SW480 (cell line): ENCODE results near the gene TRIM28.
A peak's percentile ranks its signal among the peaks of the same experiment; 100 is the strongest.
"Not testable (repeated sequence)": the region's sequence is repeated elsewhere in the genome, so short reads cannot be mapped to it uniquely, and the experiment has no call there.

Experiments
- DNase-seq: peaks from one replicate; pipeline ENCODE4 v3.0.0-alpha.2; 2016; ENCODE audit warnings: low spot score

Gene TRIM28

GRCh38 chr19:58543826-58544590, at the start of gene TRIM28:
Gene TRIM28, plus strand, starts transcription at chr19:58544064. Its CDS starts 694 bp downstream, at chr19:58544758.
- peak; percentile 100 for DNase-seq

- DNase-seq: no peak
Measured at GRCh38 chr19:58497634-58498170, 46.2 kb upstream of the TRIM28 start.

- no peak for DNase-seq
Measured at GRCh38 chr19:58498316-58499020, 45.4 kb upstream of the TRIM28 start.

DNA sequence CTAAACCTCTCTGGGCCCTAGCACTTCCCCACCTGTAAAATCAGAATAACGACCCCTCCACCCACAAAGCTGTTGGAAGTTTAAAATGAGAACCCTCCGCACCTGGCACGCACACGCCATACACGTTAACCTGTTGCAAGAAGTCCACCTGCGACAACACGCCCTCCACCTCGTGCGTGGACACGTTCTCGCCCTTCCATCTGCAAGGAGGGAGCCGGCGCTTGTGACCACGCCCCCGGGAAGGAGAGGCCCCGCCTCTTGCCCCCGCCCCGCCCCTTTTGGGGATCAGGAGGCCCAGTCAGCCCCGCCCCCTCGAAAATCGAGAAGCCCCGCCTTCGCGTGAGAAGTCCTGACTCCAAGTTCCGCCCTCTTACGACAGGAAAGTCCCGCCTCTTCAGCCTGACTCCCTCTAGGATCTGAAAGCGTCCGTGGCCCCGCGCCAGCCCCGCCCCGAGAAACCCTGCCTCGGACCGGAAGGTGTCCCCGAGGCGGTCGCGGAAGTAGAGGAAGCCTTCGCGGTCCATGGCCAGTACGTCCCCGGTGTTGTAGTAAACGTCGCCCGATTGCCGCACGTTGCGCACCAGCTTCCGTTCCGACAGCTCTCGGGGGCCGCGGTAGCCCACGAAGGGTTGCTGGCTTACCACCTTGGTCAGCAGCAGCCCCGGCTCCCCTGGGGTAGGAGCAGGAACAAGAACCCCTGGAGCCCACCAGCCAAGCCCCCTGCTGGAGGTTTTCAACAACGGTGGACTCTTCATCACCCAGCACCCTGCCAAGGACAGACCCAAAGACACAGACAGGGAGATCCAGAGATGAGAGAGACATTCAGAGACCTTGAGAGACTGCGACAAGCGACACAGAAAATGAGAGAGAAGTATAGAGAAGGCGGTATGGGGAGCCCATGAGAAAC, 44.6 kb upstream of the TRIM28 start:
- DNase-seq: peak; percentile 100

DNA sequence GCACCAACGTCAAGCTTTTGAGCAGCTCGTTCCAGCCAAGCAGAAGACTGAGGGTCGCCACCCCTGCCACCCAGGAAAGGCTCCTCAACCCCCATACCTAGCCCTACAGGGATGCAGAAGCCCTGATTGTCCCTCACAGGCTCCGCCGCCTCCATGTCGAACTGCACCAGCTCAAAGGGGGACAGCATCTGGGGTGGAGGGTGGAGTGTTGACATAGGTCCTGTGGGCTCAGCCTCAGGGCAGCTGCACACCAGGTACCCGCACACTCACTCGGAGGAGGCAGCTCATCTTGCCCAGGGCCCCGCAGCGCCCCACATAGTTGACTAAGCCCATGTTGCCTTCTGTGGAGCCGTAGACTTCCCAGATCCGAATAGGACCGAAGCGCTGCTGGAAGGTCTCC, 43.6 kb upstream of the TRIM28 start:
- DNase-seq: no peak

- not testable (repeated sequence) for DNase-seq
Measured at GRCh38 chr19:58507602-58508223, 36.2 kb upstream of the TRIM28 start.

DNA sequence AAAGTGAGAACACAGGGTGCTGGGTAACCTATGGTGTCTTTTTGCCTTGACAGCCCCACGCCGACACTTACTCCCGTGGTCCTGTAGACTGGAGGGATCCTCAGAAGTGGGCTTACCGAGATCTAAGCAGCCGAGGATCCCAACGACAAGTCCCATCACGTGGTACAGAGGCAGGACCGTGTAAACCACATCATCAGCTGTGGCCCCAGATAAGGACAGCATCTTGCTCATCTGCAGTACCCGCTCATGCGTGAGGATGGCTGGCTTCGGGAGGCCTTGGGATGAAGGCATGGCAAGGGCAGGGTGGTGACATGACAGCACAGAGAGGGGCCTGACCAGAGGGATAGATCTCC, 34.2 kb upstream of the TRIM28 start:
- no peak for DNase-seq

GRCh38 chr19:58510084-58510862, 33.6 kb upstream of the TRIM28 start:
- DNase-seq: no peak

DNA sequence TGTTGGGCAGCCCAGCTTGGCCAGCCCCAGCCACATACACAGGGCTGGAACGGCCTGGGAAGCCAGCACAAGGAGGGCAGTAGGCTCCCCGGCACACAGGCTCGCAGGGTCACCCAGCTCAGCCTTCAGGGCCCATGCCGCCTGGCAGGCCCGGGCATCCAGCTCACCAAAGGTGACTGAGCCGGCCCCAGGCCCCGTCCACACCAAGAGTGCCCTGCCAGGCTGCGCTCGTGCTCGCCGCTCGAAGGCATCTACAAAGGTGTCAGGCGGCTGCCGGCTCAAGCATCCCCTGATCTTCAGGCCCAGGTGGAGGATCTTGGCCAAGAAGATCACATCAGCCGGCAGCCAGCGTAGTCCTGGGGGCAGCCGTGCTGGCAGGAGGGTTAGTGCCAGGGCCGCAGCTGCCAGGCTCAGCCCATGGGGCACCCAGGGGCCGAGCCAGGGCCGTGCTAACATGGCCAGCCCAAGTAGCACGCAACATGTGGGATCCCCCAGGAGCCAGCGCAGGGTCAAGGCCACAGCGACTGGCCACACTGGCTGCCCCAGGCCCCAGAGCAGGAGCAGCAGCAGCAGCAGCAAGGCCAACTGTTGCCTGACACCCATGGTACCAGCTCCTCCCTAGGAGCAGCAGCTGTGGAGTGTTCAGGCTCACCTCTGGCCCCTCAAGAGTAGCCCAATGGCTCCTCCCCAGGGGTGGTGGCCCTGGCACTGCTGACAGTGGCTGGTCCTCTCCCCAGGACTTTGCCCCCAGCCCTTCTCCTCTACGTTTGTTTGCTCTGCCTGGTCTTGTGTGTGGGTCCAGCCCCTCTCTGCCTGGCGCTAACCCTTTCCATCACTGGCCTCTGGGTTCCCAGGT, 32.3 kb upstream of the TRIM28 start, which contains the start of gene SLC27A5:
Gene SLC27A5 (minus strand): TSS at position 640 of the 856 bp plus-strand sequence. CDS start 37 bp downstream, at position 603.
- no peak for DNase-seq

- no peak for DNase-seq
Measured at GRCh38 chr19:58513213-58513693, 30.6 kb upstream of the TRIM28 start.

DNA sequence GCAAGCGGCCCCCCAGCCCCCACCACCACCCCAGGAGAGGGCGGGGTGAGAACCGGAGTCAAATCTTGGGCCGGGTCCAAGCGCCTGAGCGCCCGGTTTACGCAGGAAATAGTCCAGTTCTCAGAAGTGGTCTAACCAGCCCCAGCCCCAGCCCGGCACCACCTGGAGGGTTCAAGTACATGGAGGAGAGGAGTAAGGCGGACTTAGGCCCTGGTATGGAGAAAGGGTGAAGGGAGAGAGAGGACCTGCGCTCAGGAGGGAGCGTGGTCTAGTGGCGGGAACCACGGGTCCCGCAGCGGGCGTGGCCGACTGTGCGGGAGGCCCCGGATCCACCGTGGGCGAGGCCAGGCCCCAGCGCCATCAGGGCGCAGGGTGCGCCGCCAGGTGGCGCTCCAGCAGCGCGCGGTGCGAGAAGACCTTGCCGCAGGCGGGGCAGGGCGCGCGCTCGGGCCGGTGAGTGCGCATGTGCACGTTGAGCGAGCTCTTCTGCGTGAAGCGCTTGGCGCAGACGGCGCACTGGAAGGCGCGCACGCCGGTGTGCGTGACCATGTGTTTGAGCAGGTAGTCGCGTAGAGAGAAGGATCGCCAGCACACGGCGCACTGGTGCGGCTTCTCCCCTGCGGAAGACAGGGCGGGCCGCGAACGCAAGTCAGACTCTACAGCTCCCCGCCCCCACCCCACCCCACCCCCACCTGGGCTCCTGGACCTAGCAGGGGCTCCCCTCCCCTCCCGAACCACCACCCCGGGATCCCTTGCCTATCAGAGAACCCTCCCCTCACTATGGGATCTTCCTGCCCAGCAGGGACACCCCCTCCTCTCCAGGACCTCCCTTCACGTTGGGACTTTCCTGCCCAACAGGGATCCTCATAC, 29.9 kb upstream of the TRIM28 start:
- DNase-seq: peak; percentile 94

GRCh38 chr19:58514564-58515022, 29.3 kb upstream of the TRIM28 start:
- DNase-seq: no peak

DNA sequence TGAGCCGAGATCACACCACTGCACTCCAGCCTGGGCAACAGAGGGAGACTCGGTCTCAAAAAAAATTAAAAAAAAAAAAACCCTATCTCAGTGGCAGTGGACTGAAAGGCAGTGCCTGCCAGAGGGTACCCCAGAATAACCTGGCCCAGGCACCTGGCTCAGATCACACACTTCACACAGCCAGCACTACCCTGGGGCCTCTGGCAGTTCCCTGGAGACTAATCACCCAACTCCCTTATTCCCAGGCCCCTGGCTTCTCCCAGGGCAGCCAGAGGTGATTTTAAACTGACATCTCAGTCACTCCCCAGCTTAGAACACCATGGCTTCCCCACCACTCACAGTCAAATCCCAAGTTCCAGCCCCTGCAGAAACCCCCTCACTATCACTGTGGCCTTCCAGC, 28.6 kb upstream of the TRIM28 start:
- no peak for DNase-seq

DNA sequence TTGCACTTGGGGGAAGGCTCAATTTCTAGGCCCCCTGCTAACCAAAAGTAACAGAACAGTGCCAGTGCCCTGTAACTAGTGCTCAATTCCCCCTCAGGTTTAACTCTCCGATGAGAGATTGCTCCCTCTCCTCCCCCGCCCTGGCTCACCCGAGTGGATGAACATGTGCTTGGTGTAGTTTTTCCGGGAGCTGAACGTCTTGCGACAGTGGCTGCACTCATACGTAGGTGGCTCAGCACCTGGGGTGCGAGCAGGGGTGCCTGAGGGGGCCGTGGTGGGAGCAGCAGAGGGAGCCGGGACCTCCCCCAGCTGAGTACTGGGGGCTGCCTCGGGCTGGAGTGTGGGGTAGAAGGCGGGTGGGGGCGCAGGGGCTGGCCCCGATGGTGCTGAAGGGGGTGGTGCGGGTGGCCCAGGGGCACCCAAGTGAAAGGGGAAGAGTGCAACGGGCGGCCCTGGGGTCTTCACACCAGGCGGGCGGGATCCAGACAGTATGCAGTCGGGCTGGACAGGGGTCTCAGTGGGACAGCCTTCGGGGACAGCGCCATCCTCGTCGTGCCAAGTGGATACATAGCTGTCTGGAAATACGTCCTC, 27.5 kb upstream of the TRIM28 start:
- no peak for DNase-seq

GRCh38 chr19:58516964-58517833, 26.7 kb upstream of the TRIM28 start:
- no peak for DNase-seq

- DNase-seq: no peak
Measured at GRCh38 chr19:58518256-58519086, 25.4 kb upstream of the TRIM28 start.

DNA sequence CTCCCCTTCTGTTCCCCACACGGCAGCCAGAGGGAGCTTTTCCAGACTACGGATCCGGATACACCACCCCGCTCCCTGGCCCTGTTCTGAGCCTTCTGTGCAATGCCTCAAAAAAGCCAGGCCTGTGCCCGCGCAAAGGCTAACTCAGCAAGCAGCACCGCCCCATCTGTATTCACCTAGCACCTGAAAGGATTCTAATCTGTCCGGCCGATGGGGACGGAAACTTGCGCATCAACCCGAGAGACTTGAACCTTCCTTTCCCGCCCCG, 24.8 kb upstream of the TRIM28 start:
- DNase-seq: peak; percentile 89
